Medulla oblongata (tissue), 1 donor: Measurements from ENCODE around the gene MASTL.
"Not testable (repeated sequence)": the region's sequence is repeated elsewhere in the genome, so short reads cannot be mapped to it uniquely, and the experiment has no call there.

Experiments used
- DNase-seq: peaks from one replicate; pipeline ENCODE4 v3.0.0-alpha.2; 2015; ENCODE audit errors: extremely low spot score

MASTL gene

GRCh38 chr10:27155066-27155754 lies at the start of gene MASTL:
Gene MASTL, plus strand, starts transcription at chr10:27155352. Its CDS starts 75 bp downstream, at chr10:27155427.
- DNase-seq: peak; percentile 92

- DNase-seq: no peak
Measured at GRCh38 chr10:27108165-27108564, 47.0 kb upstream of the MASTL start.

GRCh38 chr10:27134371-27134770 lies 20.8 kb upstream of the MASTL start:
- DNase-seq: no peak

GRCh38 chr10:27138277-27138676 lies 16.9 kb upstream of the MASTL start:
- DNase-seq: no peak

- no peak for DNase-seq
Measured at GRCh38 chr10:27143686-27144085, 11.5 kb upstream of the MASTL start.

- DNase-seq: no peak
Measured at GRCh38 chr10:27145937-27146336, 9.2 kb upstream of the MASTL start.

GRCh38 chr10:27147701-27148100 lies 7.5 kb upstream of the MASTL start:
- DNase-seq: peak; percentile 20

- no peak for DNase-seq
Measured at GRCh38 chr10:27150261-27150660, 4.9 kb upstream of the MASTL start.

GRCh38 chr10:27152687-27153086 lies 2.5 kb upstream of the MASTL start:
- no peak for DNase-seq

GRCh38 chr10:27153329-27153728 lies 1.8 kb upstream of the MASTL start:
- no peak for DNase-seq

- DNase-seq: peak; percentile 37
Measured at GRCh38 chr10:27153845-27154193, 1.3 kb upstream of the MASTL start.

- DNase-seq: not testable (repeated sequence)
Measured at GRCh38 chr10:27156566-27156965, 1.4 kb downstream of the MASTL start.

GRCh38 chr10:27157150-27157549 lies 2.0 kb downstream of the MASTL start:
- no peak for DNase-seq

- DNase-seq: no peak
Measured at GRCh38 chr10:27158421-27158820, 3.3 kb downstream of the MASTL start.

- no peak for DNase-seq
Measured at GRCh38 chr10:27169849-27170248, 14.7 kb downstream of the MASTL start.

GRCh38 chr10:27188259-27188658 lies 33.1 kb downstream of the MASTL start:
- DNase-seq: no peak

GRCh38 chr10:27188897-27189296 lies 33.7 kb downstream of the MASTL start:
- DNase-seq: no peak

- DNase-seq: no peak
Measured at GRCh38 chr10:27190508-27190907, 35.4 kb downstream of the MASTL start.

- peak; percentile 27 for DNase-seq
Measured at GRCh38 chr10:27192284-27192683, 37.1 kb downstream of the MASTL start.

- no peak for DNase-seq
Measured at GRCh38 chr10:27197980-27198620, 42.9 kb downstream of the MASTL start.

- no peak for DNase-seq
Measured at GRCh38 chr10:27203806-27204205, 48.7 kb downstream of the MASTL start.

GRCh38 chr10:27207350-27207749 lies 52.2 kb downstream of the MASTL start:
- DNase-seq: no peak

GRCh38 chr10:27223964-27224363 lies 68.8 kb downstream of the MASTL start:
- DNase-seq: no peak
